Suprapubic skin (tissue), 4 donors: ENCODE data around the gene SMYD3. TPM values are rescaled to one million over a fixed set of nuclear protein-coding genes. Genes with fewer than 3 reads are reported as not detected.

ENCODE experiments used
- DNase-seq, 2 donors: peaks; one replicate each; pipeline ENCODE4 v3.0.0-alpha.2; 2019; ENCODE audit warnings: low spot score in 2 of 2
- H3K27ac ChIP-seq: fragments of 200-600 bp; sonication (generic); one replicate; pipeline ENCODE4 v1.5.1; 2019
- H3K27me3 ChIP-seq: fragments of 200-600 bp; sonication (generic); one replicate; pipeline ENCODE4 v1.5.1; 2019
- H3K36me3 ChIP-seq: fragments of 200-600 bp; sonication (generic); one replicate; pipeline ENCODE4 v1.5.1; 2019
- H3K4me1 ChIP-seq: fragments of 200-600 bp; sonication (generic); one replicate; pipeline ENCODE4 v1.5.1; 2019
- H3K4me3 ChIP-seq: fragments of 200-600 bp; sonication (generic); one replicate; pipeline ENCODE4 v1.5.1; 2019; ENCODE audit warnings: mild to moderate bottlenecking
- H3K9me3 ChIP-seq: fragments of 200-600 bp; sonication (generic); one replicate; pipeline ENCODE4 v1.5.1; 2019
- CTCF ChIP-seq, 2 donors: fragments of 200-600 bp in 1 of 2; fragments of 450-650 bp in 1 of 2; sonication (generic) in 1 of 2; IDR thresholded peaks; one replicate each; pipeline ENCODE4 v1.5.1; 2016 to 2019; ENCODE audit warnings: antibody characterized with exemption in 2 of 2, mild to moderate bottlenecking in 1 of 2, moderate library complexity in 1 of 2
- EP300 ChIP-seq: sonication (generic); formaldehyde crosslinking; IDR thresholded peaks from one replicate; pipeline ENCODE4 v1.6.1; 2017; ENCODE audit warnings: antibody characterized with exemption
- POLR2A ChIP-seq, 2 donors: fragments of 450-650 bp; IDR thresholded peaks; one replicate each; pipeline ENCODE4 v1.6.1; 2017; ENCODE audit warnings: antibody characterized with exemption in 2 of 2, mild to moderate bottlenecking in 2 of 2, moderate library complexity in 2 of 2
- POLR2AphosphoS5 ChIP-seq, 3 donors: sonication (generic); formaldehyde crosslinking; IDR thresholded peaks; one replicate each; pipeline ENCODE4 v1.6.1; 2017; ENCODE audit warnings: antibody characterized with exemption in 3 of 3
- WGBS: methylation state at CpG from one replicate; pipeline ENCODE4 v1.1.5; 2018; 5-methylcytosine and 5-hydroxymethylcytosine counted together
- total RNA-seq, 4 donors: library from RNA; depleted of rRNA; stranded (reverse); fragments of >200 nt; gene quantifications; one replicate each; pipeline ENCODE4 v1.1.0, GENCODE V29; 2016

The SMYD3 gene
- total RNA-seq, 4 donors from 2014 or later, result 14.5 to 33.6 (median 18.9) TPM

DNA sequence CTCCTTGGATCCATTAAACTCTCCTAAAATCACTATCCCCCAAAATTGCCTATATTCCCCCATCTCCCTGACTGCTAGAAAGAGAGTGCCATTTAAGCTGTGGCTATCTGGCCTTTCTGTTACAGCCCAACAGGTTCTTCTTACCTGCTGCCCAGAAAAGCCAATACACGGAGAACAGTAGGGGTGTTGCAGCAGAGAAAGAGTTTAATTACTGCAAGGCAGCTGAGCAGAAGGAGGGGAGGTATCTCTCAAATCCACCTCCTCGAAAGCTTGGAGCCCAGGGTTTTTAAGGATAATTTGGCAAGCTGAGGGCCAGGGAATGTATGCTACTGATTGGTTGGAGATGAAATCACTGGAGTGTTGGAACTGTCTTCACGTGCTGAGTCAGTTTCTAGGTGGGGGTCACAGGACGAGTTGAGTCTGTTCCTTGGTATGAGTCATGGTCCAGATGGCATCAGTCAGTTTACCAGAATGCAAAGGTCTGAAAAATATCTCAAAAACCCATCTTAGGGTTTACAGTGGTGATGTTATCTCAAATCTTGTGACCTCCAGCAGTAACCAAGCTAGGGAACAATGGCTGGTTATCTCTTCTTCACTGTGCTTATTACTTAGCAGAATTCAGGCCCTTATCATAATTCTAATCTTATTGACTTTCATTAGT, 89.8 kb downstream of the SMYD3 start:
- Histone ChIP-seq H3K27me3 (no peaks in the 10 kb centered on the region), H3K9me3 (no peaks in the 10 kb centered on the region), H3K36me3 (peaks cover 3% of the 10 kb centered on the region), H3K27ac (no peak overlapping the region), H3K4me1 (no peaks in the 10 kb centered on the region), H3K4me3 (no peak overlapping the region)
- TF ChIP-seq POLR2A (IDR thresholded peaks at IDR 0.05) (no peak), POLR2AphosphoS5 (IDR thresholded peaks at IDR 0.05) (no peak), CTCF (IDR thresholded peaks at IDR 0.05) (no peak), EP300 (no peak)
- 61% methylated on average over 4 of the region's 4 CpGs for WGBS
- no peak for DNase-seq

GRCh38 chr1:246416261-246416660, 90.8 kb downstream of the SMYD3 start:
- H3K4me3 ChIP-seq, result no peak overlapping the region
- no peak for DNase-seq
- H3K27ac ChIP-seq, result no peak overlapping the region
- no peak for TF ChIP-seq POLR2A (IDR thresholded peaks at IDR 0.05)
- no peak for TF ChIP-seq POLR2AphosphoS5 (IDR thresholded peaks at IDR 0.05)
- no peak for TF ChIP-seq EP300
- TF ChIP-seq CTCF (IDR thresholded peaks at IDR 0.05), result no peak
- no peaks in the 10 kb centered on the region for H3K4me1 ChIP-seq
- peaks cover 3% of the 10 kb centered on the region for H3K36me3 ChIP-seq
- H3K27me3 ChIP-seq, result no peaks in the 10 kb centered on the region
- no peaks in the 10 kb centered on the region for H3K9me3 ChIP-seq
- WGBS, result 59% methylated on average over 1 of the region's 1 CpG

- H3K27ac ChIP-seq, result no peak overlapping the region
- H3K9me3 ChIP-seq, result no peaks in the 10 kb centered on the region
- no peak overlapping the region for H3K4me3 ChIP-seq
- DNase-seq, result no peak
- H3K27me3 ChIP-seq, result no peaks in the 10 kb centered on the region
- 94% methylated on average over 2 of the region's 2 CpGs for WGBS
- peaks cover 3% of the 10 kb centered on the region for H3K36me3 ChIP-seq
- no peaks in the 10 kb centered on the region for H3K4me1 ChIP-seq
- no peak for TF ChIP-seq POLR2AphosphoS5 (IDR thresholded peaks at IDR 0.05)
- TF ChIP-seq EP300, result no peak
- TF ChIP-seq POLR2A (IDR thresholded peaks at IDR 0.05), result no peak
- TF ChIP-seq CTCF (IDR thresholded peaks at IDR 0.05), result no peak
Measured at GRCh38 chr1:246415028-246415427, 92.1 kb downstream of the SMYD3 start.

DNA sequence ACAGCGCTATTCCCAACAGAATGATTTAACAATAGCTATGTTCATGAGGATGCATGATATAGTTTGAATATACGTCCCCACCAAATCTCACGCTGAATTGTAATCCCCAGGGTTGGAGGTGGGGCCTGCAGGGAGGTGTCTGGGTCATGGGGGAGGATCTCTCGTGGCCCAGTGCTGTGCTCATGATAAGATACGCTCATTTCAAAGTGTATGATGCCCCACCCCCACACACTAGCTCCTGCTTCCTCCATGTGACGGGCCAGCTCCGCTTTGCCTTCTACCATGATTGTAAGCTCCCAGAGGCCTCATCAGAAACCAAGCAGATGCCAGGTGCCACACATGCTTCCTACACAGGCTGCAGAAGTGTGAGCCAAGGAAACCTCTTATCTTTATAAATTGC, 93.6 kb downstream of the SMYD3 start:
- Histone ChIP-seq H3K4me3 (no peak overlapping the region), H3K36me3 (peaks cover 1% of the 10 kb centered on the region), H3K27ac (no peak overlapping the region), H3K27me3 (no peaks in the 10 kb centered on the region), H3K9me3 (no peaks in the 10 kb centered on the region), H3K4me1 (no peaks in the 10 kb centered on the region)
- no peak for DNase-seq
- TF ChIP-seq EP300 (no peak), POLR2A (IDR thresholded peaks at IDR 0.05) (no peak), CTCF (IDR thresholded peaks at IDR 0.05) (no peak), POLR2AphosphoS5 (IDR thresholded peaks at IDR 0.05) (no peak)
- WGBS, result 91% methylated on average over 7 of the region's 7 CpGs

DNA sequence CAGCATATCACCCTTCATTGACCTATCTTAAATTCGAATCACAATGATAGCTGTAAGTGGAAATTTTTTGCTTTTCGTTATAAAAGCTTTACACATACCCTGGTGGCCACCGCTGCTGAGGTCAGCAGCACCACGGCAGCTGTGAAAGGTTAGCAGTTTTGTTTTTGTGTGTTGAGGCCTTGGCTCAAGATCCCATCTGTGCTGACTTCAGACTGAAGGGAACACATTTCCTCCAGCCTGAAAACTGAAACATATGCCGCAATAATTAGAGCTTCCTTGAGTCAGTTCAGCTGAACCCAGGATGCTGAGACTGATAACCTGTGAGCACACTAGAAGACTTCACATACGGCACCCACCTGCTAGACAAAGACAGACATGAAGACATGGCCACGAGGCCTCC, 103.0 kb downstream of the SMYD3 start:
- TF ChIP-seq POLR2A (IDR thresholded peaks at IDR 0.05) (no peak), POLR2AphosphoS5 (IDR thresholded peaks at IDR 0.05) (no peak), CTCF (IDR thresholded peaks at IDR 0.05) (no peak), EP300 (no peak)
- no peaks in the 10 kb centered on the region for H3K4me1 ChIP-seq
- H3K27ac ChIP-seq, result no peak overlapping the region
- H3K9me3 ChIP-seq, result no peaks in the 10 kb centered on the region
- no peaks in the 10 kb centered on the region for H3K27me3 ChIP-seq
- no peak for DNase-seq
- H3K36me3 ChIP-seq, result no peaks in the 10 kb centered on the region
- WGBS, result 68% methylated on average over 7 of the region's 7 CpGs
- no peak overlapping the region for H3K4me3 ChIP-seq
